ENCODE data around the gene RAPSN.

Gene RAPSN

GRCh38 chr11:47390422-47390760, 58.5 kb downstream of the RAPSN start:
- no peak for DNase-seq (ENCODE audit: low read depth in 2 of 2)

- no peak for DNase-seq (ENCODE audit: low read depth in 2 of 2)
Observed at GRCh38 chr11:47389577-47390421, 59.1 kb downstream of the RAPSN start.

- no peak for DNase-seq (ENCODE audit: low read depth in 2 of 2)
Observed at GRCh38 chr11:47388697-47389576, 60.0 kb downstream of the RAPSN start.

- no peak for DNase-seq (ENCODE audit: low read depth in 2 of 2)
Observed at GRCh38 chr11:47387944-47388696, 60.8 kb downstream of the RAPSN start.
